DND-41 (cell line): ENCODE results near the gene OR10G4.

Experiments used
- ATAC-seq: fragments of 200-7000 bp; cut with Tn5 transposase; 3 replicates; pipeline ENCODE4 v1.9.1; 2021; ENCODE audit warnings: low read depth; ENCODE audit not compliant: insufficient read depth
- DNase-seq: peaks from one replicate; pipeline ENCODE4 v3.0.0-alpha.2; 2020
- H2AFZ ChIP-seq: 2 replicates; pipeline ENCODE4 v1.6.0; 2012; ENCODE audit warnings: low read depth, low read length
- H3K27ac ChIP-seq: 2 replicates; pipeline ENCODE4 v1.5.1; 2012; ENCODE audit warnings: low read length, inconsistent platforms
- H3K27me3 ChIP-seq: fragments of 200-600 bp; sonication (generic); 2 replicates; pipeline ENCODE4 v1.6.0; 2012; ENCODE audit warnings: low read length, mild to moderate bottlenecking, inconsistent platforms; ENCODE audit not compliant: insufficient read depth, poor library complexity
- H3K36me3 ChIP-seq: 2 replicates; pipeline ENCODE4 v1.5.1; 2012; ENCODE audit warnings: low read length, inconsistent platforms; ENCODE audit not compliant: insufficient read depth
- H3K4me1 ChIP-seq: 2 replicates; pipeline ENCODE4 v1.5.1; 2012; ENCODE audit warnings: mild to moderate bottlenecking, low read length; ENCODE audit not compliant: insufficient read depth
- H3K4me2 ChIP-seq: 2 replicates; pipeline ENCODE4 v1.6.0; 2012; ENCODE audit warnings: mild to moderate bottlenecking, moderate library complexity, low read length, inconsistent platforms; ENCODE audit not compliant: insufficient read depth
- H3K4me3 ChIP-seq, 2 experiments: fragments of 200-600 bp in 1 of 2; shearing (Covaris generic) in 1 of 2; 2 replicates each; pipeline ENCODE4 v1.5.1; 2012 to 2016; ENCODE audit warnings: inconsistent platforms in 2 of 2, low read length in 2 of 2, mild to moderate bottlenecking in 2 of 2, low read depth in 1 of 2, moderate library complexity in 1 of 2
- H3K79me2 ChIP-seq: 2 replicates; pipeline ENCODE4 v1.6.0; 2012; ENCODE audit warnings: low read length, inconsistent platforms; ENCODE audit not compliant: insufficient read depth
- H3K9ac ChIP-seq: 2 replicates; pipeline ENCODE4 v1.6.0; 2012; ENCODE audit warnings: low read depth, mild to moderate bottlenecking, inconsistent platforms, low read length, moderate library complexity
- H3K9me3 ChIP-seq: 2 replicates; pipeline ENCODE4 v1.5.1; 2012; ENCODE audit warnings: low read length, moderate library complexity, mild to moderate bottlenecking, inconsistent platforms; ENCODE audit not compliant: insufficient read depth, severe bottlenecking
- H4K20me1 ChIP-seq: 2 replicates; pipeline ENCODE4 v1.6.0; 2012; ENCODE audit warnings: low read length; ENCODE audit not compliant: insufficient read depth
- EZH2 ChIP-seq: IDR thresholded peaks from 3 replicates; pipeline ENCODE4 v1.6.1; 2012; ENCODE audit warnings: borderline replicate concordance, low read depth, mild to moderate bottlenecking, moderate library complexity, low read length, inconsistent platforms; ENCODE audit not compliant: severe bottlenecking
- TF ChIP-seq, protein P1 (sequence below): IDR thresholded peaks from 2 replicates; pipeline ENCODE4 v1.5.1; 2012; ENCODE audit warnings: borderline replicate concordance, low read length, moderate library complexity, mild to moderate bottlenecking; ENCODE audit not compliant: poor library complexity, severe bottlenecking; ENCODE audit errors: extremely low read depth

Gene OR10G4

DNA sequence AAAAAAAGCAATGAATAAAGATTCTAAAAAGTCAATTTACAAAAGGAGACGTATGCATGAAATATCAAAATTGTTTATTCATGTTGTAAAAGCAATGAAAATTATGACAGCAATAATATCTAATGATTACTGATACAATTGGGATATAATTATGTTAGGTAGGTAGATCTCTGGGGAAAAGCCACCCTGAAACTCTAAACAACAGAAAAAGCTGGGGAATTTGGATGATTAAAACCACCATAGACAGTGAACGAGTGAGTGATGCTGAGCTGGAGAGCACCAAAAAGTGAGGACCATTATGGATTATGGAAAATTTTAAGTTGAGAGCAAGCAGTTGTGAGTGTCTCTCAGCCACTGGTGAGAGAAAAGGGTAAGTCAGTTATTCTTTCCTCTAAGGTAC, 13.7 kb downstream of the OR10G4 start, which contains the start of gene OR10G8:
TSS of gene OR10G8 (plus strand) at position 301 of the 400 bp plus-strand sequence. CDS start 2,825 bp downstream, outside the sequence.
- no peak for TF ChIP-seq EZH2
- TF ChIP-seq, protein P1, sequence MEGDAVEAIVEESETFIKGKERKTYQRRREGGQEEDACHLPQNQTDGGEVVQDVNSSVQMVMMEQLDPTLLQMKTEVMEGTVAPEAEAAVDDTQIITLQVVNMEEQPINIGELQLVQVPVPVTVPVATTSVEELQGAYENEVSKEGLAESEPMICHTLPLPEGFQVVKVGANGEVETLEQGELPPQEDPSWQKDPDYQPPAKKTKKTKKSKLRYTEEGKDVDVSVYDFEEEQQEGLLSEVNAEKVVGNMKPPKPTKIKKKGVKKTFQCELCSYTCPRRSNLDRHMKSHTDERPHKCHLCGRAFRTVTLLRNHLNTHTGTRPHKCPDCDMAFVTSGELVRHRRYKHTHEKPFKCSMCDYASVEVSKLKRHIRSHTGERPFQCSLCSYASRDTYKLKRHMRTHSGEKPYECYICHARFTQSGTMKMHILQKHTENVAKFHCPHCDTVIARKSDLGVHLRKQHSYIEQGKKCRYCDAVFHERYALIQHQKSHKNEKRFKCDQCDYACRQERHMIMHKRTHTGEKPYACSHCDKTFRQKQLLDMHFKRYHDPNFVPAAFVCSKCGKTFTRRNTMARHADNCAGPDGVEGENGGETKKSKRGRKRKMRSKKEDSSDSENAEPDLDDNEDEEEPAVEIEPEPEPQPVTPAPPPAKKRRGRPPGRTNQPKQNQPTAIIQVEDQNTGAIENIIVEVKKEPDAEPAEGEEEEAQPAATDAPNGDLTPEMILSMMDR, result no peak
- no peak within 1 kb of the TSS for H2AFZ ChIP-seq
- H3K9ac ChIP-seq, result no peak within 1 kb of the TSS
- ATAC-seq (no peak), DNase-seq (no peak)
- H3K36me3 ChIP-seq, result no peaks in the 10 kb centered on the region
- H3K4me1 ChIP-seq, result no peaks in the 10 kb centered on the region
- H4K20me1 ChIP-seq, result no peaks in the 10 kb centered on the region
- H3K4me2 ChIP-seq, result no peak within 1 kb of the TSS
- H3K4me3 ChIP-seq, result no peak within 1 kb of the TSS
- H3K9me3 ChIP-seq, result no peaks in the 10 kb centered on the region
- H3K79me2 ChIP-seq, result no peaks in the 10 kb centered on the region
- no peaks in the 10 kb centered on the region for H3K27me3 ChIP-seq
- H3K27ac ChIP-seq, result no peak within 1 kb of the TSS

- Histone ChIP-seq H3K79me2 (no peaks in the 10 kb centered on the region), H3K27me3 (no peaks in the 10 kb centered on the region), H4K20me1 (no peaks in the 10 kb centered on the region), H3K4me3 (no peak overlapping the region), H3K4me2 (no peak overlapping the region), H3K27ac (no peak overlapping the region), H3K9me3 (no peaks in the 10 kb centered on the region), H3K36me3 (no peaks in the 10 kb centered on the region), H3K9ac (no peak overlapping the region), H3K4me1 (no peaks in the 10 kb centered on the region), H2AFZ (no peak overlapping the region)
- no peak for TF ChIP-seq EZH2
- TF ChIP-seq, protein P1, result no peak
- DNase-seq (no peak), ATAC-seq (no peak)
Measured at GRCh38 chr11:124036666-124037065, 23.9 kb downstream of the OR10G4 start.

DNA sequence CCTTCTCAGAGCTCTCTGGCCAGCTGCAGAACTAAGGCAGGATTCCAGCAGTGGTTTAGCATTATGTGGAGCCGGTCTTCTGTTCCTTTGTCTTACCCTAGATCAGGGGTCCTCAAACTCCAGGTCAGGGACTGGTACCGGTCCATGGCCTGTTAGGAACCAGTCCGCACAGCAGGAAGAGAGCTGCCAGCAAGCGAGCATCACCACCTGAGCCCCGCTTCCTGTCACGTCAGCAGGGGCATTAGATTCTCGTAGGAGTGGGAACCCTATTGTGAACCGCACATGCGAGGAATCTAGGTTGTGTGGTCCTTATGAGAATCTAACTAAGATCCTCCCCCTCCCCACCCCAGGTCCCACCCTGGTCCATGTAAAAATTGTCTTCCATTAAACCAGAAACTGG, 26.8 kb downstream of the OR10G4 start:
- no peak for ATAC-seq
- no peak overlapping the region for H3K4me3 ChIP-seq
- H3K27me3 ChIP-seq, result no peaks in the 10 kb centered on the region
- H3K9ac ChIP-seq, result no peak overlapping the region
- no peaks in the 10 kb centered on the region for H4K20me1 ChIP-seq
- H3K4me2 ChIP-seq, result no peak overlapping the region
- H3K9me3 ChIP-seq, result no peaks in the 10 kb centered on the region
- H3K79me2 ChIP-seq, result no peaks in the 10 kb centered on the region
- no peak overlapping the region for H3K27ac ChIP-seq
- H3K4me1 ChIP-seq, result no peaks in the 10 kb centered on the region
- H2AFZ ChIP-seq, result no peak overlapping the region
- no peaks in the 10 kb centered on the region for H3K36me3 ChIP-seq
- no peak for DNase-seq
- no peak for TF ChIP-seq EZH2
- TF ChIP-seq, protein P1, result no peak

DNA sequence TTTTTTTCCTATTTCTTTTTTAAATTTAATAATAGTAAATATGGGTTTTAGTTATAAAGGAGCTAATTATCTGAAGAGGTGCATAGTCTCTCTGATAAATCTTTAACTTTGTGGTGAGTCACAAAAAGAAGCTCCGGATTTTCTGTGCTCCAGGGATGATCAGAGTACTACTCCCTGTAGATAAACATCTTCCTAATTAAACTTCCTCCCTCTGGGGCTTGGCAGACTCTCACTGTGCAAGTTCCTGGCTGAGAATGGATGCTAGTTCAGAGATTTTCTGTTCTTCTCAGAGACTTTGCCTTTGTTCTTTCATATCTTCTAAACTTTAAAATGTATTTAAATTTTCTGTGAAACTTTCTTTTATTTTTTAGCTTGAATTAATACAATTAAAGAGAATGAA, 28.5 kb downstream of the OR10G4 start, which contains the start of gene OR10G7:
TSS of gene OR10G7 (minus strand) at position 72 of the 400 bp plus-strand sequence. CDS start 2,324 bp downstream, outside the sequence.
- Histone ChIP-seq H4K20me1 (no peaks in the 10 kb centered on the region), H3K9ac (no peak within 1 kb of the TSS), H3K79me2 (no peaks in the 10 kb centered on the region), H3K36me3 (no peaks in the 10 kb centered on the region), H3K9me3 (no peaks in the 10 kb centered on the region), H3K27ac (no peak within 1 kb of the TSS), H2AFZ (no peak within 1 kb of the TSS), H3K4me1 (no peaks in the 10 kb centered on the region), H3K4me3 (no peak within 1 kb of the TSS), H3K27me3 (no peaks in the 10 kb centered on the region), H3K4me2 (no peak within 1 kb of the TSS)
- TF ChIP-seq, protein P1, result no peak
- no peak for TF ChIP-seq EZH2
- DNase-seq, result no peak
- no peak for ATAC-seq
